ENCODE measurements around the gene TRIM45.

DNA sequence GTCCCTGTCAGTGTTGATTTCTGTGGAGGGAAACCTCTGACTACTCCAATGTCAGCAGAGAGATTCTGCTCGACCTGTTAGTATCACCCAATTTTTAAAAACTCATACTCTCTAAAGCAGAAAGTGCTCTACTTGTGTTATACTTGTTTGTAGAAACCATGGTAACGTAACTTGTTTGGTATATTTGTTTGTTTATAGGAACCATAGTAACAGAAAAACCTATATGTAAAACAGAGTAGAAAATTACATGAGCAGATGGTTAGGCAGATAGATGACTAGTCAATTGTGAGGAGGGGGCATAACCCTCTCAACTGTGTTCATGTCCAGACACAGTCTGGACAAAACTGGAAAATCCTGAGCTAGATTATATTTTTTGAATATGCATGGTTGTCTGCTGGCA lies 6.7 kb downstream of the TRIM45 start:
- no peak for TF ChIP-seq MAZ (IDR thresholded peaks at IDR 0.05; ENCODE audit: borderline replicate concordance, low read depth, low read length)
- TF ChIP-seq CTCF (conservative IDR thresholded peaks at IDR 0.05; ENCODE audit: low read depth, low read length), result no peak
- TF ChIP-seq POLR2A (IDR thresholded peaks at IDR 0.05; ENCODE audit: low read depth, low read length), result no peak
- no peak for TF ChIP-seq RAD21 (IDR thresholded peaks at IDR 0.05; ENCODE audit: low read length)
- no peak for TF ChIP-seq CEBPB (IDR thresholded peaks at IDR 0.05; ENCODE audit: low read depth, low read length)

Data from IMR-90 (cell line).